GM18951 (cell line): ENCODE measurements around the gene MME.

ENCODE experiments used
- POLR2A ChIP-seq: IDR thresholded peaks from 4 replicates; pipeline ENCODE4 v1.6.1; 2011; ENCODE audit warnings: mild to moderate bottlenecking; ENCODE audit not compliant: insufficient read length, insufficient read depth; ENCODE audit errors: extremely low read depth
- in situ Hi-C: fragments of 300-500 bp; cut with MboI; formaldehyde crosslinking; loops from one replicate; pipeline ENCODE4 v1.12.0; 2022; ENCODE audit warnings: low sequenced_read_pairs, mixed read lengths, inconsistent platforms; ENCODE audit not compliant: unreplicated experiment

MME gene

DNA sequence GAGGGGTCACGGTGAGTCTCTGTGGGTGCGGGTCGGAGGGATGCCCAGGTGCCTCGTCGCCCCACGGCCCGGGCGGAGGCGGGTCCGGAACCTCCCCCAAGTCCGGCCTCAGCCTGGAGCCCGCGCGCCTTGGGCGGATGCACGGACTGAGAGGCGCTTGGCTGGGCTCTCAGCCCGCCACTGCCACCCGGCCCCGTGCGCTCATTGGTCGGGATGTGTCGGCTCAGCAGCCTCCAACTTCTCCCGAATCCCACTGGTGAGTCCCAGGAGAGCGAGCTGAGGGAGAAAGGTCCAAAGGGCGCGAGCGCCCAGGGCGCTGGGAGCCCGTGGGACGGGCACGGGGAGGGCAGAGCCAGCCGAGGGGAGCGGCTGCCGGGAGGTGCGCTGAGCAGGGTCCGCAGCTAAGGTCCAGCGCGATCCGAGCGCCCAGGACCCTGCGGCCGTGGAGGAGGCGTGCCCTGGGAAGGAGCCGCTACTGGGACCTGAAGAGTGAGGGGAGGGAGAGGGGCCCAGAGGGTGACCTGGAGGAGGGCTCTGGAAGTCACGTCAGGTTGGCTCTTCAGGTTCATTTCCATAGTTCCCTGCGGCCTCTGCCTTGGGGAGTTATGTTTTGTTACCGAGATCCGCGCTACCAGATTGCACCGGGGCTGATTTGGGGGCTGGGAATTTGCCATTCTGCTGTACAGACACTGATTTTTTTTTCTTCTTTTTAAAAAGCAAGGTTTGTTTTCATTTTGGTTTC is at the start of gene MME:
TSS of gene MME (plus strand) at position 574 of the 742 bp plus-strand sequence. CDS start 3,849 bp downstream, outside the sequence.
- no peak for TF ChIP-seq POLR2A
- in situ Hi-C loops, result no loop called here

DNA sequence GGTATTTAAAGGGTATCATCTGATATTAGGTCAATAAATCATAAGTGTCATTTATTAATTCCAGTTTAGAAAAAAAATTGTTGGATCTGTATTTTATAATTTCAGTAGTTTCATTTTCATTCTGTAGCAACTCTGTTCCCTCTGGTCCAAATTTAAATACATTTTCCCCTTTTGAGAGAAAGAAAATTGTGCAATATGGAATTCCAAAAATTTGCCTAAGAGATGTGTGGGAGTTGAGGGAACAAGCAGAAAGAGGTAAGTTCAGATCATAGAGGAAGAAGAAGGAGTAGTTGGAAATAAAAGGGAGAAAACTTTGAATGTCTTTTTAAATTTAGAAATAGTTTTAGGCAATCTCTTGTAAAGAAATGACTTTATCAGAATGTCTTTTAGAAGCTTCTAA is 48.9 kb upstream of the MME start:
- TF ChIP-seq POLR2A, result no peak
- in situ Hi-C loops, result no loop called here

DNA sequence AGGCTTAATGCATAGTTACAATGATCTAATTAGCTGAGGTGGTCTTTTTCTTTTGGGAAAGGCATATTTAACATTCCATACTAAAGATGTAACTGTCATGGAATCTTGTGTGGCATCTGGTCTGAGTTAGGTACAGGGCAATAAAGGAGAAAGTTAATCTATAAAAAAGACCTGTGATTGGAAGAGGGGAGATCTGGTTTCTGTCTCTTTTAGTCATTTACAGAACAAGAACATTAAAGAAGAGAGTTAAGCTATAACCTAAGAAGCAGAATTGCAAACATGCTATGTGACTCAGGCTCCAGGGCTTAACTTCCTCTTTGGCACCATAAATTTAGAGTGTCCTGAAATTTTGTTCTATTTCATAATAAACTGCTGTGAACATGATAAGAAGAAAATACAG is 47.2 kb upstream of the MME start:
- no peak for TF ChIP-seq POLR2A
- in situ Hi-C loops, result no loop called here

DNA sequence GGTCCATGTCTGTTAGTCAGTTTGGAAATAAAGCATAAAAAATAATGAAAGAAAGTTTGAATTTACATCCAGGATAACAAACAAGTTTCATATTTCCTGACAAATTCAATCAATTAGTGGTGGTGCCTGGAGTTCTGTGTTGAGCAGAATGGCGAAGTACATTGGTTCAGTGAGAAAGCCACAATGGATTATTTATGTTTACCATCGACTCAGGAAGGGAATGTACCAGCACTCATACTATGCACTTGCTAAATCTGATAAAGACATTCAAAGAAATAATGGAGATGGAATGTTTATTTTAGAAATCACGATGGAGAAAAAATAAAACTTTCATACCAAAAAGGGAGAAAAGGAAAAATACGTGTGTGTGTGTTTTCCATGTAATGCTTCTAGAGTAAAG is 45.3 kb upstream of the MME start:
- in situ Hi-C loops, result no loop called here
- TF ChIP-seq POLR2A, result no peak

DNA sequence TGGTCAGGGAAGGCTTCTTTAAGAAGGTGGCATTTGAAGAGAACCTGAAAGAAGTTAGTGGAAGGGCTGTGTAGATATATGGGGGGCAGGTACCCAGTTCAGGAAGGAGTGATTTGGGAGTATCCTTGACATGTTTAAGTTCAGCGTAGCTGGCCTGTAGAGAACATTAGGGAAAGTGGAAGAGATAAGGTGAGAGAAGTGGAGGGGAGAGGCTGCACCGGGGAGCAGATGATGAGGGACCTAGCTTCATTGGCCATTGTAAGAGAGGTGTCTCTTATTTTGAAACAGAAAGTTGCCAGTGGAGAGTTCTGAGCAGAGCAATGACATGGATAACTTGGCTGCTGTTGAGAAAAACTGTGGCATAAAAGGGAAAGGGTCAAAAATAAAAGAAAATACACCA is 44.6 kb upstream of the MME start:
- no peak for TF ChIP-seq POLR2A
- in situ Hi-C loops, result no loop called here

DNA sequence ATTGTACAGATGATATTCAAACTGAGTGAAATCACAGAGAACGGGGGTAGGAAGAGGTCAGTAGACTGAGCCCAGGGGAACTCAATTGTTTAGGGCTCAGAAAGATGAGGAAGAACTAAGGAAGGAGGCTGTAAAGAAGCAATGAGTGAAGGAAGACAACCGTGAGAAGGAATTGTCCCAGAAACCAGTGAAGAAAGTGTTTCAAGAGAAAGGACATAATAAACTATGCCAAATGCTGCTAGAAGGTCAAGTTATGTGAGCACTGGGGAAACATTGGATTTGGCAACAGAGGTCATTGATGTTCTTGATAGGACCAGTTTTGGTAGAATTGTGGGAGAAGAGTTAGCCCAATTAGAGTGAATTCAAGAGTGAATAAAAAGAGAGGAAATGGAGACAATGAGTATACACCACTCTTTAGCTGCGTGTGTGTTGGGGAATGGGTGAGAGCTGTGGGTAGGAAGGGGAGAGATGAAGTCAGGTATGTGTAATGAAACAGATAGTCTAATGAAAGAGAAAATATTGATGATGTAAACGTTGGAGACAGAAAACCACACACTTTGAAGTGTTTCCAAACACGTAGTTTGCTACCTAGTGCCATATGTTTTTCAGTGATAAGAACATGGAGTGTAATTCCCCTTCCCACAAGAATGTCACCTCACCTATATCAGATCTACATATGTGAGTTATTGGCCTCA is 42.5 kb upstream of the MME start:
- in situ Hi-C loops, result no loop called here

DNA sequence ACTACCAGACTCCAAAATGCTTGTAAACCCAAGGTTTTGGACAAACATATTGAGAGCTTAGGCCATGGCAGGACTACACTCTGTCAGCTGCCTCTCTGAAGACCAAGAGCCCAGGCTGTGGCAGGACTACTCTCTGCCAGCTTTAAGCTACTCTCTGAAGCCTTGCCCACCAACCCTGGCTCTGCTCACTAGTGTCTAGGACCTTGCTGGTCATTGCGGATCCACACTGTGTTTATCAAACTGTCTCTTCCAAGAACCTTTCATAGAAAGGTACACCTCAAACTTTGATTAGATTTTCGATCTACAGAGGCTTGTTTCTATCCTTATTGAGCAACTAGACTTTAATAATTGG is 41.9 kb upstream of the MME start:
- no peak for TF ChIP-seq POLR2A
- in situ Hi-C loops, result no loop called here

More for the DNA sequence above, 42.5 kb upstream of the MME start:
- TF ChIP-seq POLR2A, result no peak

DNA sequence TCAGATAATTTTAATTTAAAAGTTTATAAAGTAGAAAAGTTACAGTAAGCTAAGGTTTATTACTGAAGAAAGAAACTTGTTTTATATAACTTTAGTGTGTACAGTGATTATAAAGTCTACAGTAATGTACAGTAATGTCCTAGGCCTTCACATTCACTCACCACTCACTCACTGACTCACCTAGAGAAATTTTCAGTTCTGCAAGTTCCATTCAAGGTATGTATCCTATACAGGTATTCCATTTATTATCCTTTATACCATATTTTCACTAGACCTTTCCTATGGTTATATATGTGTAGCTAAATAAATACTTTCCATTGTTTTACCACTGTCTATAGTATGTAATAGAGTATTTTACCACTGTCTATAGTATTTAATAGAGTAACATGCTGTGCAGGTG is 33.2 kb upstream of the MME start:
- TF ChIP-seq POLR2A, result no peak
- in situ Hi-C loops, result no loop called here

DNA sequence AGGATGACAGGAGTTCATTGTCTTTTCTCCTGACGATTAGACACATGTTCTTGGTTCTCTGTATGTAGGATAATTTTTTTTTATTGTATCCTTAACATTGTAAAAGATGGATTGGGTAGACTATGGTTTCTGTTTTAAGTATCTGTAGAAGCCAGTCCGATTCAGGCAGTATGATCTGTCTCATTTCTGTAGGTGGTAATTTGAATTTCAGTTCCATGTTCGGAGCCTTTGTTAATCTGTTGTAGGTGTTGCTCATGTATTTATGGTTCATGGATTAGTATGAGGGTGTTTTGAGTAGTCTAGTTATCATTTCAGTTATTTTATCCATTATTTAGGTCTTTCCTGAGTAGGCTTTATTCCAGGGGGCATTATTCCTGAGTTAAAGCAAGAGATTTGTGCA is 32.4 kb upstream of the MME start:
- TF ChIP-seq POLR2A, result no peak
- in situ Hi-C loops, result no loop called here

DNA sequence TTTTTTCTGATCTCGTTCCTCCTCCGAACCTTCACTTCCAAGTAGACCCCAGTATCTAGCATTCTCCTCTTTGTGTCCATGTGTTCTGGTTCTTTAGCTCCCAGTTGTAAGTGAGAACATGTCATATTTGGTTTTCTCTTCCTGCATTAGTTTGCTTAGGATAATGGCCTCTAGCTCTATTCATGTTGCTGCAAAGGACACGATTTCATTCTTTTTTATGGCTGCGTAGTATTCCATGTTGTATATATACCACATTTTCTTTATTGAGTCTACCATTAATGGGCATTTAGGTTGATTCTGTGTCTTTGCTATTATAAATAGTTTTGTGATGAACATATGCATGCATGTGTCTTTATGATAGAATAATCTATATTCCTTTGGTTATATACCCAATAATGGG is 30.2 kb upstream of the MME start:
- in situ Hi-C loops, result no loop called here
- TF ChIP-seq POLR2A, result no peak

DNA sequence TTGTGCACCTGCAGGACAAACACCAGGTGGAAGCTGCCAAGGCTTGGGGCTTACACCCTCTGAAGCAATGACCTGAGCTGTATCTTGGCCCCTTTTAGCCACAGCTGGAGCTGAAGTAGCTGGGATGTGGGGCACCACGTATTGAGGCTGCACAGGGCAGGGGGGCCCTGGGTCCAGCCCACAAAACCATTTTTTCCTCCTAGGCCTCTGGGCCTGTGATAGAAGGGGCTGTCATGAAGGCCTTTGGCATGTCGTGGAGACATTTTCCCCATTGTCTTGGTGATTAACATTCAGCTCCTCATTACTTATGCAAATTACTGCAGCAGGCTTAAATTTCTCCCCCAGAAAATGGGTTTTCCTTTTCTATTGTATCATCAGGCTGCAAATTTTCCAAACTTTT is 27.6 kb upstream of the MME start:
- in situ Hi-C loops, result no loop called here
- no peak for TF ChIP-seq POLR2A

DNA sequence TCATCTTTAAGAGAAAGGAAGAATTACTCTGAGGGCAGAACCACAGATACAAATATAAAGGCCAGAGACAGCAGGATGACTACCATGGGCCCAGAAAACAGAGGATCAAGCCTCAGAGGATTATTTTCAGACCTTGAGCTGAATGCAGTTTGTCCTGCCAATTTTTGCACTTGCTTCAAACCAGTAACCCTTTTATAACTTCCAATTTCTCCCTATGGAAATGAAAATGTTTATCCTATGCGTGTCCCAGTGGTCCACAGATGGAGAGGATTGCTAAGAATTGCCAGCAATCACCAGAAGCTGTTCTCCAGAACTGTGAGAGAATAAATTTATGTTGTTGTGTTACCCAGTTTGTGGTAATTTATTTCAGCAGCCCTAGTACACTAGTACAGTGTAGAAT is 26.4 kb upstream of the MME start:
- TF ChIP-seq POLR2A, result no peak
- in situ Hi-C loops, result no loop called here

DNA sequence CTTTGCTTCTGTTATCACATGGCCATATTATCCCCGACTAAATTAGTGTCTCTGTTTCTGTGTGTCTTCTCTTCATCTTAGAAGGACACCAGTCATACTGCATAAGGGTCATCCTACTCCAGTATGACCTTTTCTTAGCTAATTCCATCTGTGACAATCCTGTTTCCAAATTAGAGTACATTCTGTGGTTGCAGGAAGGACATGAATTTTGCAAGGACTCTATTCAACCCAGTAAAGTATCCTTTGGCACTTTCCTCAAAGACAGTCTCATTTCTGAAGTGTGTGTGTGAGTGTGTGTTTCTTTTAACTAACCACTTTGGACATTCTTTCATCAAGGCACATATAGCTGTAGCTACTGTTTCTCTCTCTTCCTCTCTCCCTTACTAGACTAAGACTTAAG is 15.2 kb upstream of the MME start:
- in situ Hi-C loops, result no loop called here

DNA sequence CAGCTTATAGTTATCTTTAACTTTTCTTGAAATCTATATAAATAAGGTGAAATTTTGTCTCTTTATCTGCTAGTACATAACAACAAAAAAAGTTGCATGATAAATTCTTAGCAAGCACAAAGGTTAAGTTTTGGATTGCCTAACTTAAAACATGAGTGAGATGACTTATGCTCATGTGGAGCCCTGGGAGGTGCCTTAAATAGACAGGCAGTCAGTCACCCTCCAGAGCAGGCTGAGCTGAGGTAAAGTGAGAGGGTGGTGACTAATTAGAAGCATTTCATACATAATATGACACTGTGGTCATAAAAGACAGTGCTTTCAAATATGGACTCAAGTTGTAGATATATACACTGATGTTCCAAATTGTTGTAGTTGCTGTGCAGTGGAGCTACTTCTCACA is 14.6 kb upstream of the MME start:
- in situ Hi-C loops, result no loop called here
- TF ChIP-seq POLR2A, result no peak

More for the DNA sequence above, 15.2 kb upstream of the MME start:
- no peak for TF ChIP-seq POLR2A
